Esophagus mucosa (tissue), 1 donor: Measurements from ENCODE around the gene ICAM5. TPM values are rescaled to one million over a fixed set of nuclear protein-coding genes. Genes with fewer than 3 reads are reported as not detected.
"Not testable (repeated sequence)": the region's sequence is repeated elsewhere in the genome, so short reads cannot be mapped to it uniquely, and the experiment has no call there.

Source experiments
- ATAC-seq: fragments of 200-7000 bp; cut with Tn5 transposase; one replicate; pipeline ENCODE4 v1.9.1; 2020
- total RNA-seq: library from RNA; stranded (reverse); gene quantifications from one replicate; pipeline ENCODE4 v1.2.4, GENCODE V29; 2023
- donor health status: DM: yes; HTN: yes; CAD: no.

Gene ICAM5
- total RNA-seq, 1 donor from 2014 or later, result 1.3 TPM

DNA sequence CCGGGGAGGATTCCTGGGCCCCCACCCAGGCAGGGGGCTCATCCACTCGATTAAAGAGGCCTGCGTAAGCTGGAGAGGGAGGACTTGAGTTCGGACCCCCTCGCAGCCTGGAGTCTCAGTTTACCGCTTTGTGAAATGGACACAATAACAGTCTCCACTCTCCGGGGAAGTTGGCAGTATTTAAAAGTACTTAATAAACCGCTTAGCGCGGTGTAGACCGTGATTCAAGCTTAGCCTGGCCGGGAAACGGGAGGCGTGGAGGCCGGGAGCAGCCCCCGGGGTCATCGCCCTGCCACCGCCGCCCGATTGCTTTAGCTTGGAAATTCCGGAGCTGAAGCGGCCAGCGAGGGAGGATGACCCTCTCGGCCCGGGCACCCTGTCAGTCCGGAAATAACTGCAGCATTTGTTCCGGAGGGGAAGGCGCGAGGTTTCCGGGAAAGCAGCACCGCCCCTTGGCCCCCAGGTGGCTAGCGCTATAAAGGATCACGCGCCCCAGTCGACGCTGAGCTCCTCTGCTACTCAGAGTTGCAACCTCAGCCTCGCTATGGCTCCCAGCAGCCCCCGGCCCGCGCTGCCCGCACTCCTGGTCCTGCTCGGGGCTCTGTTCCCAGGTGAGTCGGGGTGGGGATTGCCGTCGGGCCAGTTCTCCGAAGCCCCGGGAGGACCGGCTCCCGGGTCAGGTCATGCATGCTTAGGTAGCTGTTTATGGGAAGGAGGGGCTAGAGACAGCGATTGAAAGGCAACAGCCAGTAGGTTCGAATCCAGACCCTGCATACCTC, 18.9 kb upstream of the ICAM5 start, which contains the start of gene ICAM1:
ICAM1 (plus strand) TSS at position 505 of the 779 bp plus-strand sequence; CDS start at position 545, 40 bp downstream.
- ATAC-seq, result peak; percentile 65

DNA sequence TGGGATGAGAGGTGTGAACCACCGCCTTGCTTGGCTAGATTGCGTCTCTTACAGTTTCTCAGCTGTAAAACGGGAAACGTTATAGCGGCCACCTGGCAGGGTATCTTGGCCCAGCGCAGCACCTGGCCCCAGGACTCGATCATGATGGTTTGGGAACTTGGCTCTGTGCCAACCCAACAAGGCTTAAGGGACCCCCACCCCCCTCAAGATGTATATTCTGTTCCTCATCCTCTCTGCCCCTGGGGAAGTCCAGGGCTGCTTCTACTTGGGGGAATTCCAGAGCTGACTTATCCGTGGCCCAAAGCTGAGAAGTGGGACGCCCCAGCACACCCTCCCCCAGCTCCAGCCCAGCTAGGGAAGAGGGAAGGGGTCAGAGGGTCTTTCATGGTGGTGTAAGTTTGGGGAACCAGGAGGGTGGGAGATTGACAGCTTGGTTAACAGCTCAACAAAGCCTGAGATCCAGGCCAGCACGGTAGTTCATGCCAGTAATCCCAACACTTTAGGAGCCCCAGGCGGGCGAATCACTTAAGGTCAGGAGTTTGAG, 18.1 kb upstream of the ICAM5 start:
- no peak for ATAC-seq

DNA sequence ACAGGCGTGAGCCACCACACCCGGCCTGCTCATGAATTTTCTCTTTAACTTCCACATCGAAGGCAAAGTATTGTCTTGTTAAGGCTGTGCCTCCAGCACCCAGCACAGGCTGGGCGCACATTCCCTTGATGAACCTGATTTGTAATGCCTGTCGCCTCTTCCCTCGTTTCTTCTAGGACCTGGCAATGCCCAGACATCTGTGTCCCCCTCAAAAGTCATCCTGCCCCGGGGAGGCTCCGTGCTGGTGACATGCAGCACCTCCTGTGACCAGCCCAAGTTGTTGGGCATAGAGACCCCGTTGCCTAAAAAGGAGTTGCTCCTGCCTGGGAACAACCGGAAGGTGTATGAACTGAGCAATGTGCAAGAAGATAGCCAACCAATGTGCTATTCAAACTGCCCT, 15.2 kb upstream of the ICAM5 start:
- no peak for ATAC-seq

DNA sequence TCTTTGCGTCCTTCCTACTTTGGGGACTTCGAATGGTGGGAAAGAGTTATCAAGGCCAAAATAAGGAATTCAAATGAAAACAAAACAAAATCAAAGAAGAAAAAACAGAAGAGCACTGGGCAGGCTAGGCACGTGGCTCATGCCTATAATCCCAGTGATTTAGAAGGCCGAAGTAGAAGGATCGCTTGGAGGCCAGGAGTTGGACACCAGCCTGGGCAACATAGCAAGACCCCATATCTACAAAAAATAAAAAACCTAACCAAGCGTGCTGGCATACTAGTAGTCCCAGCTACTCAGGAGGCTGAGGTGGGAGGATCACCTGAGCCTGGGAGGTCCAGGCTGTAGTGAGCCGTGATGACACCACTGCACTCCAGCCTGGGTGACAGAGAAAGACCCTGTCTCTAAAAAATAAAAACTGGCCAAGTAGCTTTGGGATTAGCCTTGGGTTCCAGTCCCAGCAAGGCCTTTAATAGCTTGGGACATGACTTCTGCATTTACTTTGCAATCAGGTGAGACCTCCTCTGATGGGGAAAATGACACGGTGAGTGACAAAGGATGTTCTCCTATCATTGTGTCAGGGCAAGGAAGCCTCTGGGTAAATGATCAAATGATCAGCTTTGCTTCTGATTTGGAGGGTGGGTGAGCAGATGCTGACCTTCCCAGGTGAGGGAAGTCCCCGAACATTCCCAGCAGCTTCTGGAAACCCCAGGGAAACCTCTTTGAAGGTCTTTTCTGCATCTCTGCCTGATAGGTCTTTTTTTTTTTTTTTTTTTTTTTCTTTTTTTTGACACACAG, 11.8 kb upstream of the ICAM5 start:
- no peak for ATAC-seq

DNA sequence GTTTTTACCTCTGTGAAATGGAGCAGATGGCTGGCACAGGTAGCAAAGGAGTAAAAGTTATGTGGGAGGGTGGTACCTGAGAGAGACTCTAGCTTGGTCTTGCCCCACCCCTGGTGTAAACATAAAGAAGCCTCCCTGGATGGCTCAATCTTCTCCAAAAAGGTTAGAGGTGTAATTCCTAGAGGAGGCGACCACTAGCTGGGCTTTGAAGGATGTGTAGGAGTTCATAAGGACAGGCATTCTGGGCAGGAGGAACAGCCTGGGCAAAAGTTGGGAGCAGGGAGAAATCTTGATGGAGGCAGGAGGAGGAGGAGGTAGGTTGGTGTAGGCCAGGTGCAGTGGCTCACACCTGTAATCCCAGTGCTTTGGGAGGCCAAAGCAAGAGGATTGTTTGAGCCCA, 10.8 kb upstream of the ICAM5 start:
- no peak for ATAC-seq

- no peak for ATAC-seq
Observed at GRCh38 chr19:10279737-10280442, 9.9 kb upstream of the ICAM5 start.

DNA sequence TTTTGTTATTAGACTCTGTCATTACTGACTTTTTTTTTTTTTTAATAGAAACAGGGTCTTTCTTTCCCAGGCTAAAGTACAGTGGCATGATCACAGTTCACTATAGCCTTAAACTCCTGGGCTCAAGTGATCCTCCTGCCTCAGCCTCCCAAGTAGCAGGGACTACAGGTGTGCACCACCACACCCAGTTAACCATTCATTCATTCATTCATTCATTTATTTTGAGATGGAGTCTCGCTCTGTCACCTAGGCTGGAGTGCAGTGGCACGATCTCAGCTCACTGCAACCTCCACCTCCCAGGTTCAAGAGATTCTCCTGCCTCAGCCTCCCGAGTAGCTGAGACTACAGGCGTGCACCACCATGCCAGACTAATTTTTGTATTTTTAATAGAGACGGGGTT, 7.7 kb upstream of the ICAM5 start:
- not testable (repeated sequence) for ATAC-seq

DNA sequence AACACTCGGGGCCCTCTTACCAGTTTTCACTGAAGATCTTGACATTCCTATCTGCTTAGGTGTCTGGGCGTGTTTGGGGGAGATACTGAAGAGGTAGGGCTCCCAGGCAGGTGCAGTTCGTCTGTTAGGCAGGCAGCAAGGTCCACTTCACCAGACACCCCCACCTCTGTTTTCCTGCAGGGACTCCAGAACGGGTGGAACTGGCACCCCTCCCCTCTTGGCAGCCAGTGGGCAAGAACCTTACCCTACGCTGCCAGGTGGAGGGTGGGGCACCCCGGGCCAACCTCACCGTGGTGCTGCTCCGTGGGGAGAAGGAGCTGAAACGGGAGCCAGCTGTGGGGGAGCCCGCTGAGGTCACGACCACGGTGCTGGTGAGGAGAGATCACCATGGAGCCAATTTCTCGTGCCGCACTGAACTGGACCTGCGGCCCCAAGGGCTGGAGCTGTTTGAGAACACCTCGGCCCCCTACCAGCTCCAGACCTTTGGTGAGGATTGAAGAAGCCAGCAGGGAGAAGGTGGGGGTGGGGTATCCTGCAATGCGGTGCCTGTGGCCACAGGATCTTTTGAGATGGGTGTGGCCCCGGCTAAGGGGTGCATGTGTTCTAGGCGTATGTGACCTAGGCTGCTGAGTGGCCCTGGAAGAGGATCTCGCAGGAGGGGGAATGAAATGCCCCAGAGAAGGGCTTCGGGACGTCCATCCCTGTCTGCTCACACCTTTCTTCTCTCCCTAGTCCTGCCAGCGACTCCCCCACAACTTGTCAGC, 6.3 kb upstream of the ICAM5 start:
- no peak for ATAC-seq

- no peak for ATAC-seq
Observed at GRCh38 chr19:10284065-10284959, 5.4 kb upstream of the ICAM5 start.

- no peak for ATAC-seq
Observed at GRCh38 chr19:10284960-10285278, 4.8 kb upstream of the ICAM5 start.

DNA sequence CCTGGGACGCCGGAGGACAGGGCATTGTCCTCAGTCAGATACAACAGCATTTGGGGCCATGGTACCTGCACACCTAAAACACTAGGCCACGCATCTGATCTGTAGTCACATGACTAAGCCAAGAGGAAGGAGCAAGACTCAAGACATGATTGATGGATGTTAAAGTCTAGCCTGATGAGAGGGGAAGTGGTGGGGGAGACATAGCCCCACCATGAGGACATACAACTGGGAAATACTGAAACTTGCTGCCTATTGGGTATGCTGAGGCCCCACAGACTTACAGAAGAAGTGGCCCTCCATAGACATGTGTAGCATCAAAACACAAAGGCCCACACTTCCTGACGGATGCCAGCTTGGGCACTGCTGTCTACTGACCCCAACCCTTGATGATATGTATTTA, 4.4 kb upstream of the ICAM5 start:
- no peak for ATAC-seq

- ATAC-seq, result no peak
Observed at GRCh38 chr19:10286803-10287737, 2.7 kb upstream of the ICAM5 start, which contains the start of gene ICAM4. TSS of gene ICAM4 (plus strand) at chr19:10286955. CDS start at chr19:10287013, 58 bp downstream.

DNA sequence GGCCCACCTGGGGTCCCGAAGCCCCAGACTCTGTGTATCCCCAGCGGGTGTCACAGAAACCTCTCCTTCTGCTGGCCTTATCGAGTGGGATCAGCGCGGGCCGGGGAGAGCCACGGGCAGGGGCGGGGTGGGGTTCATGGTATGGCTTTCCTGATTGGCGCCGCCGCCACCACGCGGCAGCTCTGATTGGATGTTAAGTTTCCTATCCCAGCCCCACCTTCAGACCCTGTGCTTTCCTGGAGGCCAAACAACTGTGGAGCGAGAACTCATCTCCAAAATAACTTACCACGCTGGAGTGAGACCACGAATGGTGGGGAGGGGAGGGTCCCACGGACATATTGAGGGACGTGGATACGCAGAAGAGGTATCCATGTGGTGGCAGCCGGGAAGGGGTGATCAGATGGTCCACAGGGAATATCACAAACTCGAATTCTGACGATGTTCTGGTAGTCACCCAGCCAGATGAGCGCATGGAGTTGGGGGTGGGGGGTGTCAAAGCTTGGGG, 1.0 kb upstream of the ICAM5 start:
- ATAC-seq, result no peak

GRCh38 chr19:10289167-10289835, 451 bp upstream of the ICAM5 start:
- ATAC-seq, result peak; percentile 2

- ATAC-seq, result no peak
Observed at GRCh38 chr19:10290357-10290875, 664 bp downstream of the ICAM5 start.

DNA sequence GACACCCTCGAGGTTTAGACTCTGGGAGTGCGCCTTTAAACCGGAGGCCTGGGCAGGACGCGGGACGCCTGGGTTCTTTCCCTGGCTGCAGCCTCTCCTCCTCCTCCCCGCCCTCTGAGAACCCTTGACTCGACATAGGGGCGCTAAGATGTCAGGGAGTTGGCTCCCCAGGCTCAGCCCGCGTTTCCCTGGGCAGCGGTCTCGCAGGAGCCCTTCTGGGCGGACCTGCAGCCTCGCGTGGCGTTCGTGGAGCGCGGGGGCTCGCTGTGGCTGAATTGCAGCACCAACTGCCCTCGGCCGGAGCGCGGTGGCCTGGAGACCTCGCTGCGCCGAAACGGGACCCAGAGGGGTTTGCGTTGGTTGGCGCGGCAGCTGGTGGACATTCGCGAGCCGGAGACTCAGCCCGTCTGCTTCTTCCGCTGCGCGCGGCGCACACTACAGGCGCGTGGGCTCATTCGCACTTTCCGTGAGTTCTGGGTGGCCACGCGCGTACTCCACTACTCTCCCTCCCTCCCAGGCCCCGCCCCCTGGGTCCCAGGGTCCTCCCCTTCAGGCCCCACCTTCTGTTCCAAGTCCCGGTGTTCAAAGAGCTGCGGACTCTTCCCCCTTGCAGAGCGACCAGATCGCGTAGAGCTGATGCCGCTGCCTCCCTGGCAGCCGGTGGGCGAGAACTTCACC, 1.3 kb downstream of the ICAM5 start:
- peak; percentile 22 for ATAC-seq

DNA sequence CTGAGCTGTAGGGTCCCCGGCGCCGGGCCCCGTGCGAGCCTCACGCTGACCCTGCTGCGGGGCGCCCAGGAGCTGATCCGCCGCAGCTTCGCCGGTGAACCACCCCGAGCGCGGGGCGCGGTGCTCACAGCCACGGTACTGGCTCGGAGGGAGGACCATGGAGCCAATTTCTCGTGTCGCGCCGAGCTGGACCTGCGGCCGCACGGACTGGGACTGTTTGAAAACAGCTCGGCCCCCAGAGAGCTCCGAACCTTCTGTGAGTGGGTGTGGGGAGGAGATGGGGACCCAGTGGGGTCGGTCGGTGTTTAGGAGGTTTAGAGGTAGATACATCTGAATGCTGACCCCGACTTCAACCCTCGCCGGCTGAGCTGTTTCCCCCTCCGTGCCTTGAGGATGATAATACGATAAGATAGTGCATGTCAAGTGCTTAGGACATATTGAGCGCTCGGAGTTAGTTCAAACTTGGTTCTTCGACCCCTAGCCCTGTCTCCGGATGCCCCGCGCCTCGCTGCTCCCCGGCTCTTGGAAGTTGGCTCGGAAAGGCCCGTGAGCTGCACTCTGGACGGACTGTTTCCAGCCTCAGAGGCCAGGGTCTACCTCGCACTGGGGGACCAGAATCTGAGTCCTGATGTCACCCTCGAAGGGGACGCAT, 1.9 kb downstream of the ICAM5 start:
- ATAC-seq, result no peak
